Globus pallidus (tissue), 1 donor: Measurements from ENCODE around the gene NPM1.

Source experiments
- DNase-seq: peaks from one replicate; pipeline ENCODE4 v3.0.0-alpha.2; 2015; ENCODE audit warnings: low spot score

The NPM1 gene

GRCh38 chr5:171428168-171428696, 40.6 kb downstream of the NPM1 start:
- DNase-seq, result no peak

- no peak for DNase-seq
Measured at GRCh38 chr5:171428809-171429542, 41.3 kb downstream of the NPM1 start.

GRCh38 chr5:171429543-171429910, 41.9 kb downstream of the NPM1 start:
- no peak for DNase-seq

- DNase-seq, result no peak
Measured at GRCh38 chr5:171431251-171431777, 43.7 kb downstream of the NPM1 start.

GRCh38 chr5:171432076-171432475, 44.4 kb downstream of the NPM1 start:
- no peak for DNase-seq

- no peak for DNase-seq
Measured at GRCh38 chr5:171432583-171433351, 45.1 kb downstream of the NPM1 start.

GRCh38 chr5:171433352-171433698, 45.7 kb downstream of the NPM1 start:
- no peak for DNase-seq

- no peak for DNase-seq
Measured at GRCh38 chr5:171433982-171434676, 46.5 kb downstream of the NPM1 start.

GRCh38 chr5:171434874-171435273, 47.2 kb downstream of the NPM1 start:
- no peak for DNase-seq

- no peak for DNase-seq
Measured at GRCh38 chr5:171435908-171436307, 48.3 kb downstream of the NPM1 start.

GRCh38 chr5:171436804-171437285, 49.2 kb downstream of the NPM1 start:
- DNase-seq, result no peak

GRCh38 chr5:171437286-171437821, 49.7 kb downstream of the NPM1 start:
- DNase-seq, result no peak

GRCh38 chr5:171438738-171439137, 51.1 kb downstream of the NPM1 start:
- DNase-seq, result no peak

GRCh38 chr5:171441246-171441791, 53.7 kb downstream of the NPM1 start:
- DNase-seq, result no peak

- DNase-seq, result no peak
Measured at GRCh38 chr5:171442287-171443042, 54.8 kb downstream of the NPM1 start.

- no peak for DNase-seq
Measured at GRCh38 chr5:171444582-171444981, 56.9 kb downstream of the NPM1 start.

GRCh38 chr5:171445644-171446516, 58.2 kb downstream of the NPM1 start:
- no peak for DNase-seq

GRCh38 chr5:171447226-171447625, 59.6 kb downstream of the NPM1 start:
- no peak for DNase-seq

- no peak for DNase-seq
Measured at GRCh38 chr5:171449426-171449825, 61.8 kb downstream of the NPM1 start.
